Midbrain (tissue), 1 donor: ENCODE results near the gene STAT4.
"Not testable (repeated sequence)": the region's sequence is repeated elsewhere in the genome, so short reads cannot be mapped to it uniquely, and the experiment has no call there.

ENCODE experiments used
- DNase-seq: peaks from one replicate; lab custom pipeline; 2025; lab: John Stamatoyannopoulos, UW

Gene STAT4

GRCh38 chr2:191013932-191014652, 136.7 kb downstream of the STAT4 start, which contains the start of gene STAT1:
TSS of gene STAT1 (minus strand) at chr2:191014171. CDS start at chr2:191010003, 4,168 bp downstream.
- DNase-seq, result peak; percentile 95

DNA sequence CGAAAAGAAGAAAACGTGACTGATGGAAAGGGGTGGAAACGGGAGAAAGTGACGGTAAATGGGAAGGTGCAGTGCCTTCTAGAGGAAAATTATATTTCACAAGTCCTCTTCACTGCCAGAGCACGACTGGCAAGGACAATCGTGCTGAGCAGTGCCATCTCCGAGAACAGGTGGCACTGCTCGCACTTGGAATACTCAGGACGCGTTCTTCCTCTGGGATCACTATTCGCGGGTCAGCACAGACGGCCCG, 137.2 kb downstream of the STAT4 start:
- DNase-seq, result peak; percentile 58

DNA sequence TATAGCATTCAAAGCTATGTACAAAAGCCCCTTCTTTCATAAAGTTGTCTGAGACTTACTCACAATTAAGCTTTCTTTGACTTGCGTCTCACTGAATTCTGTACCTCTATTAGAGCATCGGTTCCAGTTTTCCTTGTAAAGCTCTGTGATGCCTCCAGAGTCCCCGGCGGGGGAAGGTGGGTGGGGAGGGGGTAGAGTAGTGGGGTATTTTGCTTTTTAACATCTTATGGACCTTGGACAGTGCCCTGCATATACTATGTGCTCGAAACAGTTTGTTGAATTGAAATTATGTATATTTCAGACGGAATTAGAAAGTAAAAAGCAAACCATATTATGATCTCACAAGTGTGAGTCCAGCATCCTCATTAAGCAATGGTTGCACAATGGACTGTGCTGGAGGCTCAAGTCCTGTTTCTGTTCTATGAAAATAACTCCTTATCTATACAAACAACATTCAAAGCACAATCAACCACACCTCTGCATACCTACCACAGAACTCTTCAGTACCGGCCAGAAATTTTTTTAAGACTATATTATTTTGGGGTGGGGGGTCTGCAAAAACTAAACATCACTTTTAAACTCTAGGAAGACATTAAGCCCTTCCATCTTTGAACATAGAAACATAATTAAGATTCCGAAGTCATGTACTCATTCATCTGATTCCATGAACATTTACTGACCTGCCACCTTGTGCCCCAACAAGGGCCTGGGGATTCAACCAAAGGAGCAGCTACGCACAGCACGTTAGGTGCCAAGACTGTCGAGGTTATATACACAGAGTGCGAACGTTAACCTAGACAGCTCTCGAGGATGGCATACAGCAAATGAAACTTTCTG, 137.7 kb downstream of the STAT4 start:
- peak; percentile 4 for DNase-seq

- no peak for DNase-seq
These were observed 138.4 kb downstream of the STAT4 start for GRCh38 chr2:191012346-191012745.

- no peak for DNase-seq
These were observed 139.6 kb downstream of the STAT4 start for GRCh38 chr2:191010887-191011885.

DNA sequence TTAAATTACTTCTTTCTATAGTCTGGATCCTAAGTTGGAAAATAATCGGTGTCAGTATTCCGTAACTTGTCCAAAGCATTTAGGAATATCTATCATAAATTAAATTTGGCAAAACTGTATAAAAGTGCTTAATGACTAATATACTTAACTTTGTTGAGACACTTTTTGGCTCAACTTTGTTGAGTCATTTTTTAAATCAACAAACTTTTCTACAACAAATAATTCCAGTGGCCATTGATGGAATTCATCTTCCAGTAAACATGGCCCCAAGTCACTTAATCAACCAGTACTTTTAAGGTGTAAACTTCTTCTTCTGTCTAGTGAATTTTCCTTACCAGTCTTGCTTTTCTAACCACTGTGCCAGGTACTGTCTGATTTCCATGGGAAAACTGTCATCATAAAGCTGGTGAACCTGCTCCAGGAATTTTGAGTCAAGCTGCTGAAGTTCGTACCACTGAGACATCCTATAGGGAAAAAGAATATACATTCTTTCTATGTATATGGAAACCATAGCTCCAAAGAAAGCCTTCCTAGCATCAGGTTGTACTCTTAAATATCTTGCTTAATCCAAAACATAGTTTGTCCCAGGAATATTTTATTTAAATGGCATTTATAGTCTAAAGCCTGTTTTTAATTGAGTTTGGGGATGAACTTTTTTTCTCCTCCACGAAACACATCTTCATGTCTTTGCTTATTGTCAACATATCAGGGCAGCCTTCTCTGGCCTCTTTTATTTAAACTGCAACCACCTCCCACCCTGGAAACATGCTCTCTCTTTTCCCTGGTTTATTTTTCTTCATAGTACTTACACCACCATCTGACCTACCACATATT, 141.0 kb downstream of the STAT4 start:
- no peak for DNase-seq

- no peak for DNase-seq
These were observed 142.5 kb downstream of the STAT4 start for GRCh38 chr2:191008286-191008685.

DNA sequence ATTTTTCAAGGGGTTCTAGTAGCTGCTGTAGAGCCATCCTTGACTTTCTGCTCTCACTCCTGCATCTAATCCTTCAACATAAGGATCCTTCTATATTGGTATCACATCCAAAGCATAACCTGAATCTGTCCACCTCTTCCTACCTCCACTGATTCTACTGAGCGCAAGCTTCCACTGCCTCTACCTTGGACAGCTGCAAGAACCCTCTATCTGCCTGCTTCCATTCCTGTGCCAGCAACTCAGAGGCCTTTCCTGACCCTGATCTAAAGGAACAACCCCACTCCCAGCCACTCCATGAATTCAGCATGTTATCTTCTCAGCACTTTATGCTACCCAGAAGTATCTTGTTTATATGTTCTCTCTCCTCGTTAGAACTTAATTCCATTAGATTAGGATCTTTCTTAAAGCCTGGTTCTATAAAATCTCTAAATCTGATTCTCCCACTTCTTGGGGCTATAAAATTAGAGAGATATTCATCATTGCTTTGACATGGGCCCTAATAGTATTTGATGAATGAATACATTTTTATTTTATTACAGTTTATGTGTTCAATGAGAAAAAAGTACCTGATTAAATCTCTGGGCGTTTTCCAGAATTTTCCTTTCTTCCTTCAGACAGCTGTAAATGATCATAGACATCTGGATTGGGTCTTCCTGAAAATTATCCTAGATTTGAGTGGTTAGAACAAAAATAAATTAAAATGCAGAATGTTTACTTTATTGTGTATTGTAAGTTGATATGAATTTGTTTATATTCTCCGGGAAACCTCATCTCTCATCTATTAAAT, 143.6 kb downstream of the STAT4 start:
- no peak for DNase-seq

GRCh38 chr2:191006297-191006696, 144.5 kb downstream of the STAT4 start:
- DNase-seq, result no peak

- DNase-seq, result no peak
These were observed 147.1 kb downstream of the STAT4 start for GRCh38 chr2:191003405-191004309.

DNA sequence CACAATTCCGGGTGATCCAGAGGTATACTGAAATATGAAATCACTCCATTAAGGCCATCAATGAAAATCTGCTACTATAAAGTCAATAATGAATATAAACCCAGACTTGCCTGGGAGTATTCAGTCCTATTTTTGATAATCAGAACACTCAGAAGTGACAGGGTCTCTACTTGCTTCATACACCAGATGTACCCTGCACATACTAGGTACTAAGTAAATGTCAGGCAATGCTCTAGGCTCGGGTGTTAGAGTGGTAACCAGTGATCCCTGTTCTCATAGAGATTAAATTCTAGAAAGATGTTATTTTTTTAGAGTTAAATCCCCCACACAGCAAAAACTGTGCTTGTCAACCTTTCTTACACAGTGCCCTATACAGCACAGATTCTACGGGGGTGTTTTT, 149.2 kb downstream of the STAT4 start:
- DNase-seq, result no peak

GRCh38 chr2:191001032-191001431, 149.8 kb downstream of the STAT4 start:
- DNase-seq, result no peak

GRCh38 chr2:190999949-191000665, 150.7 kb downstream of the STAT4 start:
- DNase-seq, result no peak

GRCh38 chr2:190999058-190999457, 151.7 kb downstream of the STAT4 start:
- no peak for DNase-seq

GRCh38 chr2:190997526-190998113, 153.2 kb downstream of the STAT4 start:
- DNase-seq, result no peak

DNA sequence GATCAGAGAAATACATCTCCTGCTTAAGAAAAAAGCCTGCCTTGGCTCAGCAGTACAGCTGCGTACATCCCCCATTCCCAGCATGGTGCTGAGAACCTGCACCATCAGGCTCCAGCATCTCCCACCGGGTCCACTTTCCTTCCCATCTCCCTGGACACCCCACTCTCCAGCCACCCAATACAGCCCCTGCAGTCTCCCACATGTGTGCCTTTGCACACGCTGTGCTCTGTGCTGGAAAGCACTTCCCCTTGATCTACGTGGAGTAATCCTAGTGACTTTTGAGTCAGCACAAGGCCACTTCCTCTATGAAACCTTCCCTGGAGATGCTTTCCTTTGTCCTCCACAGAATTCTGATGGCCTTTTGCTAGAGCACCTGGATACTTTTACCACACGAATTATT, 153.8 kb downstream of the STAT4 start:
- DNase-seq, result no peak

- no peak for DNase-seq
These were observed 154.4 kb downstream of the STAT4 start for GRCh38 chr2:190996338-190996946.

DNA sequence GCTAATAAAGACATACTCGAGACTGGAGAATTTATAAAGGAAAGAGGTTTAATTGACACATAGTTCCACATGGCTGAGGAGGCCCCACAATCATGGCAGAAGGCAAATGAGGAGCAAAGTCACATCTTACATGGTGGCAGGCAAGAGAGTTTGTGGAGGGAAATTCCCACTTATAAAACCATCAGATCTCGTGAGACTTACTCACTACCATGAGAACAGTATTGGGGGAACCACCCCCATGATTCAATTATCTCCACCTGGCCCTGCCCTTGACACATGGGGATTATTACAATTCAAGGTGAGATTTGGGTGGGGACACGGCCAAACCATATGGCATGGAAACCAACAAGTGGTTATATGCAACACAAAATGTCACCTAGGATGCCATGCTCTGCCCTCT, 155.5 kb downstream of the STAT4 start:
- DNase-seq, result not testable (repeated sequence)
